ENCODE results near the gene ABR.

DNA sequence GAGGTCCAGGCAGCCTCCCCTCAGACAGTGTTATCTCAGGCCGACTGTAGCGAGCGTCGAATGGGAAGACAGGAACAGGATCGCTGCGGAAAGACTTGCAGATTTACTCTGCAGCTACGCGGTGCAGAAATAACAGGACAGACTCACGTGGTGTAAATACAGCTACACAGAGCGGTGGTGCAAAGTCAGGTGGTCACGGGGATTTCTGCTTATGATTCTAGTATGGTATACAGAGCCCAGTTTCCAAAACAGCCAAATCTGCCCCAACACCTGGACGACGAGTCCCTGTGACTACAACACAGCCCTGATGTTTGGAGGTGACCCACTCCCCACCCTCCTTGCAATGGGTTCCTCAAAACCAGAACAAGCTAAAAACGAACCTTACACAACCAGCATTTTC, 40.6 kb upstream of the ABR start:
- TF ChIP-seq, protein P1, sequence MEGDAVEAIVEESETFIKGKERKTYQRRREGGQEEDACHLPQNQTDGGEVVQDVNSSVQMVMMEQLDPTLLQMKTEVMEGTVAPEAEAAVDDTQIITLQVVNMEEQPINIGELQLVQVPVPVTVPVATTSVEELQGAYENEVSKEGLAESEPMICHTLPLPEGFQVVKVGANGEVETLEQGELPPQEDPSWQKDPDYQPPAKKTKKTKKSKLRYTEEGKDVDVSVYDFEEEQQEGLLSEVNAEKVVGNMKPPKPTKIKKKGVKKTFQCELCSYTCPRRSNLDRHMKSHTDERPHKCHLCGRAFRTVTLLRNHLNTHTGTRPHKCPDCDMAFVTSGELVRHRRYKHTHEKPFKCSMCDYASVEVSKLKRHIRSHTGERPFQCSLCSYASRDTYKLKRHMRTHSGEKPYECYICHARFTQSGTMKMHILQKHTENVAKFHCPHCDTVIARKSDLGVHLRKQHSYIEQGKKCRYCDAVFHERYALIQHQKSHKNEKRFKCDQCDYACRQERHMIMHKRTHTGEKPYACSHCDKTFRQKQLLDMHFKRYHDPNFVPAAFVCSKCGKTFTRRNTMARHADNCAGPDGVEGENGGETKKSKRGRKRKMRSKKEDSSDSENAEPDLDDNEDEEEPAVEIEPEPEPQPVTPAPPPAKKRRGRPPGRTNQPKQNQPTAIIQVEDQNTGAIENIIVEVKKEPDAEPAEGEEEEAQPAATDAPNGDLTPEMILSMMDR (IDR thresholded peaks at IDR 0.05; ENCODE audit: low read length) = no peak
- TF ChIP-seq EZH2phosphoT487 (IDR thresholded peaks at IDR 0.05; ENCODE audit: low read length) (no peak), EZH2 (optimal IDR thresholded peaks at IDR 0.05; ENCODE audit: low read depth, low read length) (no peak)

All from MM.1S (cell line).